Activated naive CD4-positive, alpha-beta T cell treated with anti-CD3 and anti-CD28 coated beads for 36 hours (primary cell): ENCODE results near the gene SC5D. TPM values are rescaled to one million over a fixed set of nuclear protein-coding genes. Genes with fewer than 3 reads are reported as not detected.

Experiments
- CTCF ChIA-PET: fragments of 350-600 bp; sonication (Branson Sonifier 250); formaldehyde crosslinking; loops from one replicate; lab custom pipeline; 2021; ENCODE audit warnings: antibody characterized with exemption; lab: Charles Lee
- DNase-seq: peaks from one replicate; pipeline ENCODE4 v3.0.0-alpha.2; 2020
- H3K27ac Mint-ChIP-seq: one replicate; pipeline ENCODE4 v1.8.0; 2021; ENCODE audit warnings: mild to moderate bottlenecking, mixed read lengths
- H3K27me3 Mint-ChIP-seq: one replicate; pipeline ENCODE4 v1.8.0; 2021; ENCODE audit warnings: low read depth, mixed read lengths
- H3K36me3 Mint-ChIP-seq: one replicate; pipeline ENCODE4 v1.8.0; 2021; ENCODE audit warnings: low read depth, mixed read lengths
- H3K4me1 Mint-ChIP-seq: one replicate; pipeline ENCODE4 v1.8.0; 2021; ENCODE audit warnings: low read depth, mixed read lengths
- H3K4me3 Mint-ChIP-seq: one replicate; pipeline ENCODE4 v1.8.0; 2021; ENCODE audit warnings: mild to moderate bottlenecking, moderate library complexity, mixed read lengths
- H3K9me3 Mint-ChIP-seq: one replicate; pipeline ENCODE4 v1.8.0; 2021; ENCODE audit warnings: mixed read lengths
- intact Hi-C: fragments of 100-400 bp; cut with micrococcal nuclease; formaldehyde crosslinking; loops from one replicate; pipeline ENCODE4 v1.15.1; 2023
- total RNA-seq, 2 experiments: library from RNA; stranded (reverse); gene quantifications; one replicate each; pipeline ENCODE4 v1.2.3, GENCODE V29; 2021

Gene SC5D
- total RNA-seq, 2 experiments from 2014 or later = 29.6 to 31.7 TPM

- Mint-ChIP-seq H3K36me3 (no peaks in the 10 kb centered on the region), H3K9me3 (no peaks in the 10 kb centered on the region), H3K4me1 (peaks cover 13% of the 10 kb centered on the region), H3K27ac (no peak overlapping the region), H3K27me3 (no peaks in the 10 kb centered on the region), H3K4me3 (no peak overlapping the region)
- peak; percentile 40 for DNase-seq
- CTCF ChIA-PET = interaction anchor here (0.8 to 2.9 kb wide), 13 partner anchors 14 to 282 kb away, joined by 3 to 15 read pairs (median 4); no protein-coding TSS in a partner anchor
- intact Hi-C loops = loop anchor here (1.0 to 5.0 kb wide), 5 partner anchors 272 to 884 kb away; no protein-coding TSS in a partner anchor
These were observed 26.6 kb downstream of the SC5D start for GRCh38 chr11:121318848-121319834.

- peak; percentile 73 for DNase-seq
- no peak overlapping the region for H3K4me3 Mint-ChIP-seq
- H3K4me1 Mint-ChIP-seq = peaks cover 13% of the 10 kb centered on the region
- intact Hi-C loops = loop anchor here (1.0 to 5.0 kb wide), 5 partner anchors 74 to 1186 kb away; partner anchors contain the start of genes SORL1 and SORL1-AS1
- no peaks in the 10 kb centered on the region for H3K36me3 Mint-ChIP-seq
- H3K27ac Mint-ChIP-seq = no peak overlapping the region
- CTCF ChIA-PET = interaction anchor here (0.5 to 1.5 kb wide), 3 partner anchors 111 to 269 kb away, joined by 3 to 5 read pairs (median 3); no protein-coding TSS in a partner anchor
- no peaks in the 10 kb centered on the region for H3K27me3 Mint-ChIP-seq
- H3K9me3 Mint-ChIP-seq = no peaks in the 10 kb centered on the region
These were observed 29.2 kb downstream of the SC5D start for GRCh38 chr11:121321614-121322243.

GRCh38 chr11:121323046-121323607 lies 30.6 kb downstream of the SC5D start:
- no peak overlapping the region for H3K4me3 Mint-ChIP-seq
- peaks cover 13% of the 10 kb centered on the region for H3K4me1 Mint-ChIP-seq
- no peak for DNase-seq
- no peaks in the 10 kb centered on the region for H3K27me3 Mint-ChIP-seq
- CTCF ChIA-PET = interaction anchor here (0.5 to 0.8 kb wide), 4 partner anchors 9 to 203 kb away, joined by 3 to 4 read pairs (median 4); no protein-coding TSS in a partner anchor
- no peak overlapping the region for H3K27ac Mint-ChIP-seq
- intact Hi-C loops = loop anchor here (5.0 kb wide), 3 partner anchors 76 to 1184 kb away; no protein-coding TSS in a partner anchor
- H3K9me3 Mint-ChIP-seq = no peaks in the 10 kb centered on the region
- H3K36me3 Mint-ChIP-seq = no peaks in the 10 kb centered on the region

- Mint-ChIP-seq H3K36me3 (no peaks in the 10 kb centered on the region), H3K27me3 (no peaks in the 10 kb centered on the region), H3K4me1 (peaks cover 8% of the 10 kb centered on the region), H3K27ac (no peak overlapping the region), H3K9me3 (no peaks in the 10 kb centered on the region), H3K4me3 (no peak overlapping the region)
- intact Hi-C loops = no loop called here
- CTCF ChIA-PET = interaction anchor here (1.4 to 1.5 kb wide), 2 partner anchors 12 to 265 kb away, joined by 4 to 7 read pairs; no protein-coding TSS in a partner anchor
- no peak for DNase-seq
These were observed 33.7 kb downstream of the SC5D start for GRCh38 chr11:121326230-121326629.

- intact Hi-C loops = no loop called here
- no peaks in the 10 kb centered on the region for H3K4me1 Mint-ChIP-seq
- H3K9me3 Mint-ChIP-seq = no peaks in the 10 kb centered on the region
- no peak overlapping the region for H3K27ac Mint-ChIP-seq
- DNase-seq = no peak
- no peaks in the 10 kb centered on the region for H3K27me3 Mint-ChIP-seq
- H3K4me3 Mint-ChIP-seq = no peak overlapping the region
- no peaks in the 10 kb centered on the region for H3K36me3 Mint-ChIP-seq
- CTCF ChIA-PET = interaction anchor here (0.7 to 1.5 kb wide), 2 partner anchors 264 to 304 kb away, joined by 3 to 7 read pairs; no protein-coding TSS in a partner anchor
These were observed 35.0 kb downstream of the SC5D start for GRCh38 chr11:121327553-121327952.

- no peak overlapping the region for H3K4me3 Mint-ChIP-seq
- no peak overlapping the region for H3K27ac Mint-ChIP-seq
These were observed 35.8 kb downstream of the SC5D start for GRCh38 chr11:121328176-121328966.

GRCh38 chr11:121328967-121329679 lies 36.6 kb downstream of the SC5D start:
- intact Hi-C loops = loop anchor here (1.0 to 2.0 kb wide), 3 partner anchors 38 to 135 kb away; partner anchors contain the start of genes SORL1 and SORL1-AS1
- no peaks in the 10 kb centered on the region for H3K9me3 Mint-ChIP-seq
- no peak overlapping the region for H3K4me3 Mint-ChIP-seq
- H3K4me1 Mint-ChIP-seq = no peaks in the 10 kb centered on the region
- H3K27me3 Mint-ChIP-seq = no peaks in the 10 kb centered on the region
- H3K36me3 Mint-ChIP-seq = no peaks in the 10 kb centered on the region
- CTCF ChIA-PET = no interaction called here
- no peak overlapping the region for H3K27ac Mint-ChIP-seq
- DNase-seq = peak; percentile 30

More at GRCh38 chr11:121328176-121328966, 35.8 kb downstream of the SC5D start:
- CTCF ChIA-PET = interaction anchor here (0.6 kb wide), 1 partner anchor 15 kb away, joined by 3 read pairs; no protein-coding TSS in a partner anchor
- Mint-ChIP-seq H3K9me3 (no peaks in the 10 kb centered on the region), H3K4me1 (no peaks in the 10 kb centered on the region), H3K27me3 (no peaks in the 10 kb centered on the region), H3K36me3 (no peaks in the 10 kb centered on the region)
- peak; percentile 61 for DNase-seq
- intact Hi-C loops = loop anchor here (1.0 to 2.0 kb wide), 3 partner anchors 38 to 136 kb away; partner anchors contain the start of genes SORL1 and SORL1-AS1

GRCh38 chr11:121329781-121330395 lies 37.3 kb downstream of the SC5D start:
- no peak overlapping the region for H3K4me3 Mint-ChIP-seq
- H3K9me3 Mint-ChIP-seq = no peaks in the 10 kb centered on the region
- intact Hi-C loops = loop anchor here (2.0 kb wide), 2 partner anchors 37 to 123 kb away; partner anchors contain the start of genes SORL1 and SORL1-AS1
- H3K36me3 Mint-ChIP-seq = no peaks in the 10 kb centered on the region
- H3K4me1 Mint-ChIP-seq = peaks cover 4% of the 10 kb centered on the region
- CTCF ChIA-PET = no interaction called here
- H3K27ac Mint-ChIP-seq = no peak overlapping the region
- H3K27me3 Mint-ChIP-seq = no peaks in the 10 kb centered on the region
- DNase-seq = no peak

- CTCF ChIA-PET = no interaction called here
- H3K27me3 Mint-ChIP-seq = no peaks in the 10 kb centered on the region
These were observed 38.3 kb downstream of the SC5D start for GRCh38 chr11:121330614-121331435.

More at GRCh38 chr11:121330614-121331435, 38.3 kb downstream of the SC5D start:
- H3K9me3 Mint-ChIP-seq = no peaks in the 10 kb centered on the region
- H3K36me3 Mint-ChIP-seq = no peaks in the 10 kb centered on the region
- intact Hi-C loops = no loop called here
- no peak overlapping the region for H3K27ac Mint-ChIP-seq
- peaks cover 4% of the 10 kb centered on the region for H3K4me1 Mint-ChIP-seq
- no peak overlapping the region for H3K4me3 Mint-ChIP-seq
- no peak for DNase-seq
